GM23338 (cell line): ENCODE results near the gene HES7. TPM values are rescaled to one million over a fixed set of nuclear protein-coding genes. Genes with fewer than 3 reads are reported as not detected.

Experiments used
- ATAC-seq: fragments of 200-7000 bp; cut with Tn5 transposase; 3 replicates; pipeline ENCODE4 v1.9.1; 2020
- DNase-seq: peaks from one replicate; pipeline ENCODE4 v3.0.0-alpha.2; 2015; ENCODE audit warnings: low spot score
- H2AFZ ChIP-seq: fragments of 200-600 bp; sonication (generic); 2 replicates; pipeline ENCODE4 v1.8.0; 2016; ENCODE audit warnings: antibody characterized with exemption, mild to moderate bottlenecking, moderate library complexity
- H3F3A ChIP-seq: fragments of 200-600 bp; sonication (generic); replicated peaks from 2 replicates; pipeline ENCODE4 v1.8.0; 2017; ENCODE audit warnings: antibody characterized with exemption, mixed run types, low read depth
- H3K27ac ChIP-seq: fragments of 200-600 bp; sonication (generic); 2 replicates; pipeline ENCODE4 v1.6.1; 2016; ENCODE audit warnings: low read depth
- H3K27me3 ChIP-seq: fragments of 200-600 bp; sonication (generic); 2 replicates; pipeline ENCODE4 v1.8.0; 2016; ENCODE audit warnings: mild to moderate bottlenecking, mixed run types, moderate library complexity; ENCODE audit not compliant: insufficient read depth
- H3K36me3 ChIP-seq: fragments of 200-600 bp; sonication (generic); 2 replicates; pipeline ENCODE4 v1.8.0; 2016; ENCODE audit warnings: mild to moderate bottlenecking; ENCODE audit not compliant: insufficient read depth
- H3K4me1 ChIP-seq: fragments of 200-600 bp; sonication (generic); 2 replicates; pipeline ENCODE4 v1.8.0; 2016; ENCODE audit warnings: mild to moderate bottlenecking, moderate library complexity; ENCODE audit not compliant: insufficient read depth
- H3K4me2 ChIP-seq: fragments of 200-600 bp; sonication (generic); 2 replicates; pipeline ENCODE4 v1.7.1; 2017; ENCODE audit warnings: mixed run types
- H3K4me3 ChIP-seq: fragments of 200-600 bp; sonication (generic); 2 replicates; pipeline ENCODE4 v1.6.1; 2016; ENCODE audit warnings: mixed run types
- H3K79me2 ChIP-seq: fragments of 200-600 bp; sonication (generic); replicated peaks from 2 replicates; pipeline ENCODE4 v1.8.0; 2017; ENCODE audit warnings: mild to moderate bottlenecking; ENCODE audit not compliant: insufficient read depth
- H3K9me2 ChIP-seq: fragments of 200-600 bp; sonication (generic); 2 replicates; pipeline ENCODE4 v1.8.0; 2017; ENCODE audit not compliant: insufficient read depth
- H4K20me1 ChIP-seq: fragments of 200-600 bp; sonication (generic); replicated peaks from 2 replicates; pipeline ENCODE4 v1.8.0; 2017; ENCODE audit warnings: mild to moderate bottlenecking; ENCODE audit not compliant: insufficient read depth
- H3K27ac Mint-ChIP-seq: 2 replicates; pipeline ENCODE4 v1.8.0; 2020; ENCODE audit warnings: inconsistent platforms, mild to moderate bottlenecking, moderate library complexity, mixed read lengths
- H3K27me3 Mint-ChIP-seq: 3 replicates; pipeline ENCODE4 v1.8.0; 2022; ENCODE audit warnings: low read depth, mild to moderate bottlenecking, moderate library complexity, mixed read lengths, inconsistent platforms; ENCODE audit not compliant: insufficient read depth, poor library complexity
- H3K36me3 Mint-ChIP-seq: 3 replicates; pipeline ENCODE4 v1.8.0; 2021; ENCODE audit warnings: low read depth, mild to moderate bottlenecking, inconsistent platforms, moderate library complexity, mixed read lengths
- H3K4me1 Mint-ChIP-seq: 3 replicates; pipeline ENCODE4 v1.8.0; 2020; ENCODE audit warnings: mild to moderate bottlenecking, inconsistent platforms, mixed read lengths
- H3K4me3 Mint-ChIP-seq: 3 replicates; pipeline ENCODE4 v1.8.0; 2021; ENCODE audit warnings: moderate library complexity, mild to moderate bottlenecking, inconsistent platforms, mixed read lengths
- H3K9me3 Mint-ChIP-seq: 3 replicates; pipeline ENCODE4 v1.8.0; 2020; ENCODE audit warnings: moderate library complexity, mild to moderate bottlenecking, inconsistent platforms, mixed read lengths
- CREB1 ChIP-seq: fragments of 250-450 bp; sonication (Bioruptor Pico); IDR thresholded peaks from 2 replicates; pipeline ENCODE4 v1.5.0; 2020; ENCODE audit warnings: low read depth, mild to moderate bottlenecking, moderate library complexity
- EZH2 ChIP-seq: fragments of 200-600 bp; sonication (generic); IDR thresholded peaks from one replicate; pipeline ENCODE4 v1.8.0; 2017; ENCODE audit warnings: antibody characterized with exemption, mild to moderate bottlenecking, low read depth; ENCODE audit not compliant: unreplicated experiment
- EZH2phosphoT487 ChIP-seq: fragments of 200-600 bp; sonication (generic); IDR thresholded peaks from one replicate; pipeline ENCODE4 v1.8.1; 2018; ENCODE audit warnings: antibody characterized with exemption; ENCODE audit not compliant: unreplicated experiment
- JUNB ChIP-seq: IDR thresholded peaks from one replicate; pipeline ENCODE4 v1.6.1; 2016; ENCODE audit warnings: antibody characterized with exemption; ENCODE audit not compliant: unreplicated experiment
- NANOG ChIP-seq: IDR thresholded peaks from 2 replicates; pipeline ENCODE4 v1.6.1; 2016; ENCODE audit warnings: antibody characterized with exemption, borderline replicate concordance
- POLR2AphosphoS5 ChIP-seq: IDR thresholded peaks from 2 replicates; pipeline ENCODE4 v1.6.1; 2016; ENCODE audit warnings: antibody characterized with exemption, low read depth
- STAT1 ChIP-seq: IDR thresholded peaks from one replicate; pipeline ENCODE4 v1.6.1; 2016; ENCODE audit warnings: antibody characterized with exemption; ENCODE audit not compliant: unreplicated experiment
- ZNF114 ChIP-seq: fragments of 250-450 bp; sonication (Bioruptor Pico); IDR thresholded peaks from 2 replicates; pipeline ENCODE4 v1.5.0; 2020; ENCODE audit warnings: mild to moderate bottlenecking, moderate library complexity
- ZNF331 ChIP-seq: fragments of 250-450 bp; sonication (Bioruptor Pico); IDR thresholded peaks from 2 replicates; pipeline ENCODE4 v1.5.0; 2020; ENCODE audit warnings: low read depth, mild to moderate bottlenecking, moderate library complexity
- polyA plus RNA-seq: library from polyadenylated mRNA; unstranded; fragments of >200 nt; fragmentation: Nextera tagmentation; extraction: Ambion mirVana; gene quantifications from 2 replicates; pipeline ENCODE4 v1.2.1, GENCODE V29; 2016
- total RNA-seq: library from RNA; depleted of rRNA; stranded (reverse); fragments of >200 nt; shearing (Covaris generic); gene quantifications from 2 replicates; pipeline ENCODE4 v1.2.3, GENCODE V29; 2014
- TF ChIP-seq, protein P1 (sequence below): fragments of 250-450 bp; sonication (Bioruptor Pico); IDR thresholded peaks from 2 replicates; pipeline ENCODE4 v1.5.0; 2020; ENCODE audit warnings: mild to moderate bottlenecking, moderate library complexity
- TF ChIP-seq, protein P2 (sequence below): IDR thresholded peaks from 2 replicates; pipeline ENCODE4 v1.6.1; 2016; ENCODE audit warnings: antibody characterized with exemption
- TF ChIP-seq, protein P3 (sequence below): IDR thresholded peaks from one replicate; pipeline ENCODE4 v1.6.1; 2018; ENCODE audit warnings: antibody characterized with exemption; ENCODE audit not compliant: unreplicated experiment
- TF ChIP-seq, protein P4 (sequence below), 2 experiments: fragments of 200-600 bp in 1 of 2; sonication (generic) in 1 of 2; conservative IDR thresholded peaks; 2 replicates each; pipeline versions ENCODE4 v1.5.1 to v1.6.1; 2016 to 2017; ENCODE audit warnings: antibody characterized with exemption in 2 of 2, low read depth in 2 of 2, mild to moderate bottlenecking in 2 of 2, moderate library complexity in 1 of 2

HES7 gene
- total and polyA plus RNA-seq, 2 experiments from 2014 or later, result 0.14 TPM; not detected in 1

DNA sequence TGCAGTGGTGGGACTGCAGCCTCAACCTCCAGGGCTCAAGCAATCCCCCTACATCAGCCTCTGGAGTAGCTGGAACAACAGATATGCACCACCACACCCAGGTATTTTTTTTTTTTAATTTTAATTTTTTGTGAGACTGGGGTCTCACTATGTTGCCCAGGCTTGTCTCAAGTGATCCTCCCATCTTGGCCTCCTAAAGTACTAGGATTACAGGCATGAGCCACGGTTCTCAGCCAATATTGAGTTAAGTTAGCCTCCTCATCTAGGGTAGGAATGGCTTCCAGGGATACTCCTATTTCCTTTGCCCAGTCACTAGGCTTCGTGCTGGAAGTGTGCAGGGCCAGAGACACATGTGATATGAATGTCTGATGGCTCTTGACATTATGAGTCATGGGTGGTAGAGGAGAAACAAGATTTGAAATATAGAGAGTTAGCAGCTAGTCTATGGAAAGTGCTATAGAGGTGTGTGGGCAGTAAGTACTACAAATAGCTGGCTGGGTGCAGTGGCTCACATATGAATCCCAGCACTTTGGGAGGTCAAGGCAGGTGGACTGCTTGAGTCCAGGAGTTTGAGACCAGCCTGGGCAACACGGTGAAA lies 8.0 kb upstream of the HES7 start:
- Histone ChIP-seq H2AFZ (no peak overlapping the region), H3F3A (peaks cover 13% of the 10 kb centered on the region; the same call in 1 of the 2 replicates), H3K36me3 (no peaks in the 10 kb centered on the region), H3K9me2 (no peaks in the 10 kb centered on the region), H3K4me3 (no peak overlapping the region), H3K27ac (no peak overlapping the region), H4K20me1 (no peaks in the 10 kb centered on the region), H3K79me2 (no peaks in the 10 kb centered on the region), H3K4me1 (peaks cover 18% of the 10 kb centered on the region), H3K4me2 (no peak overlapping the region), H3K27me3 (peaks cover 55% of the 10 kb centered on the region)
- H3K27ac Mint-ChIP-seq, result no peak overlapping the region
- DNase-seq (no peak), ATAC-seq (no peak)
- H3K9me3 Mint-ChIP-seq, result no peaks in the 10 kb centered on the region; the same call in 2 of the 3 replicates
- no peaks in the 10 kb centered on the region for H3K36me3 Mint-ChIP-seq
- TF ChIP-seq, protein P1, sequence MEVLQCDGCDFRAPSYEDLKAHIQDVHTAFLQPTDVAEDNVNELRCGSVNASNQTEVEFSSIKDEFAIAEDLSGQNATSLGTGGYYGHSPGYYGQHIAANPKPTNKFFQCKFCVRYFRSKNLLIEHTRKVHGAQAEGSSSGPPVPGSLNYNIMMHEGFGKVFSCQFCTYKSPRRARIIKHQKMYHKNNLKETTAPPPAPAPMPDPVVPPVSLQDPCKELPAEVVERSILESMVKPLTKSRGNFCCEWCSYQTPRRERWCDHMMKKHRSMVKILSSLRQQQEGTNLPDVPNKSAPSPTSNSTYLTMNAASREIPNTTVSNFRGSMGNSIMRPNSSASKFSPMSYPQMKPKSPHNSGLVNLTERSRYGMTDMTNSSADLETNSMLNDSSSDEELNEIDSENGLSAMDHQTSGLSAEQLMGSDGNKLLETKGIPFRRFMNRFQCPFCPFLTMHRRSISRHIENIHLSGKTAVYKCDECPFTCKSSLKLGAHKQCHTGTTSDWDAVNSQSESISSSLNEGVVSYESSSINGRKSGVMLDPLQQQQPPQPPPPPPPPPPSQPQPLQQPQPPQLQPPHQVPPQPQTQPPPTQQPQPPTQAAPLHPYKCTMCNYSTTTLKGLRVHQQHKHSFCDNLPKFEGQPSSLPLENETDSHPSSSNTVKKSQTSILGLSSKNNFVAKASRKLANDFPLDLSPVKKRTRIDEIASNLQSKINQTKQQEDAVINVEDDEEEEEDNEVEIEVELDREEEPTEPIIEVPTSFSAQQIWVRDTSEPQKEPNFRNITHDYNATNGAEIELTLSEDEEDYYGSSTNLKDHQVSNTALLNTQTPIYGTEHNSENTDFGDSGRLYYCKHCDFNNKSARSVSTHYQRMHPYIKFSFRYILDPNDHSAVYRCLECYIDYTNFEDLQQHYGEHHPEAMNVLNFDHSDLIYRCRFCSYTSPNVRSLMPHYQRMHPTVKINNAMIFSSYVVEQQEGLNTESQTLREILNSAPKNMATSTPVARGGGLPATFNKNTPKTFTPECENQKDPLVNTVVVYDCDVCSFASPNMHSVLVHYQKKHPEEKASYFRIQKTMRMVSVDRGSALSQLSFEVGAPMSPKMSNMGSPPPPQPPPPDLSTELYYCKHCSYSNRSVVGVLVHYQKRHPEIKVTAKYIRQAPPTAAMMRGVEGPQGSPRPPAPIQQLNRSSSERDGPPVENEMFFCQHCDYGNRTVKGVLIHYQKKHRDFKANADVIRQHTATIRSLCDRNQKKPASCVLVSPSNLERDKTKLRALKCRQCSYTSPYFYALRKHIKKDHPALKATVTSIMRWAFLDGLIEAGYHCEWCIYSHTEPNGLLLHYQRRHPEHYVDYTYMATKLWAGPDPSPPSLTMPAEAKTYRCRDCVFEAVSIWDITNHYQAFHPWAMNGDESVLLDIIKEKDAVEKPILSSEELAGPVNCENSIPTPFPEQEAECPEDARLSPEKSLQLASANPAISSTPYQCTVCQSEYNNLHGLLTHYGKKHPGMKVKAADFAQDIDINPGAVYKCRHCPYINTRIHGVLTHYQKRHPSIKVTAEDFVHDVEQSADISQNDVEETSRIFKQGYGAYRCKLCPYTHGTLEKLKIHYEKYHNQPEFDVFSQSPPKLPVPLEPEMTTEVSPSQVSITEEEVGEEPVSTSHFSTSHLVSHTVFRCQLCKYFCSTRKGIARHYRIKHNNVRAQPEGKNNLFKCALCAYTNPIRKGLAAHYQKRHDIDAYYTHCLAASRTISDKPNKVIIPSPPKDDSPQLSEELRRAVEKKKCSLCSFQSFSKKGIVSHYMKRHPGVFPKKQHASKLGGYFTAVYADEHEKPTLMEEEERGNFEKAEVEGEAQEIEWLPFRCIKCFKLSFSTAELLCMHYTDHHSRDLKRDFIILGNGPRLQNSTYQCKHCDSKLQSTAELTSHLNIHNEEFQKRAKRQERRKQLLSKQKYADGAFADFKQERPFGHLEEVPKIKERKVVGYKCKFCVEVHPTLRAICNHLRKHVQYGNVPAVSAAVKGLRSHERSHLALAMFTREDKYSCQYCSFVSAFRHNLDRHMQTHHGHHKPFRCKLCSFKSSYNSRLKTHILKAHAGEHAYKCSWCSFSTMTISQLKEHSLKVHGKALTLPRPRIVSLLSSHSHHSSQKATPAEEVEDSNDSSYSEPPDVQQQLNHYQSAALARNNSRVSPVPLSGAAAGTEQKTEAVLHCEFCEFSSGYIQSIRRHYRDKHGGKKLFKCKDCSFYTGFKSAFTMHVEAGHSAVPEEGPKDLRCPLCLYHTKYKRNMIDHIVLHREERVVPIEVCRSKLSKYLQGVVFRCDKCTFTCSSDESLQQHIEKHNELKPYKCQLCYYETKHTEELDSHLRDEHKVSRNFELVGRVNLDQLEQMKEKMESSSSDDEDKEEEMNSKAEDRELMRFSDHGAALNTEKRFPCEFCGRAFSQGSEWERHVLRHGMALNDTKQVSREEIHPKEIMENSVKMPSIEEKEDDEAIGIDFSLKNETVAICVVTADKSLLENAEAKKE (CRISPR knock-in tag), result no peak
- TF ChIP-seq, protein P2, sequence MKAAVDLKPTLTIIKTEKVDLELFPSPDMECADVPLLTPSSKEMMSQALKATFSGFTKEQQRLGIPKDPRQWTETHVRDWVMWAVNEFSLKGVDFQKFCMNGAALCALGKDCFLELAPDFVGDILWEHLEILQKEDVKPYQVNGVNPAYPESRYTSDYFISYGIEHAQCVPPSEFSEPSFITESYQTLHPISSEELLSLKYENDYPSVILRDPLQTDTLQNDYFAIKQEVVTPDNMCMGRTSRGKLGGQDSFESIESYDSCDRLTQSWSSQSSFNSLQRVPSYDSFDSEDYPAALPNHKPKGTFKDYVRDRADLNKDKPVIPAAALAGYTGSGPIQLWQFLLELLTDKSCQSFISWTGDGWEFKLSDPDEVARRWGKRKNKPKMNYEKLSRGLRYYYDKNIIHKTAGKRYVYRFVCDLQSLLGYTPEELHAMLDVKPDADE, result no peak
- TF ChIP-seq EZH2phosphoT487 (no peak), ZNF114 (CRISPR knock-in tag) (no peak), ZNF331 (CRISPR knock-in tag) (no peak), EZH2 (no peak), CREB1 (CRISPR knock-in tag) (no peak), STAT1 (no peak), POLR2AphosphoS5 (no peak), JUNB (no peak), NANOG (no peak)
- TF ChIP-seq, protein P3, sequence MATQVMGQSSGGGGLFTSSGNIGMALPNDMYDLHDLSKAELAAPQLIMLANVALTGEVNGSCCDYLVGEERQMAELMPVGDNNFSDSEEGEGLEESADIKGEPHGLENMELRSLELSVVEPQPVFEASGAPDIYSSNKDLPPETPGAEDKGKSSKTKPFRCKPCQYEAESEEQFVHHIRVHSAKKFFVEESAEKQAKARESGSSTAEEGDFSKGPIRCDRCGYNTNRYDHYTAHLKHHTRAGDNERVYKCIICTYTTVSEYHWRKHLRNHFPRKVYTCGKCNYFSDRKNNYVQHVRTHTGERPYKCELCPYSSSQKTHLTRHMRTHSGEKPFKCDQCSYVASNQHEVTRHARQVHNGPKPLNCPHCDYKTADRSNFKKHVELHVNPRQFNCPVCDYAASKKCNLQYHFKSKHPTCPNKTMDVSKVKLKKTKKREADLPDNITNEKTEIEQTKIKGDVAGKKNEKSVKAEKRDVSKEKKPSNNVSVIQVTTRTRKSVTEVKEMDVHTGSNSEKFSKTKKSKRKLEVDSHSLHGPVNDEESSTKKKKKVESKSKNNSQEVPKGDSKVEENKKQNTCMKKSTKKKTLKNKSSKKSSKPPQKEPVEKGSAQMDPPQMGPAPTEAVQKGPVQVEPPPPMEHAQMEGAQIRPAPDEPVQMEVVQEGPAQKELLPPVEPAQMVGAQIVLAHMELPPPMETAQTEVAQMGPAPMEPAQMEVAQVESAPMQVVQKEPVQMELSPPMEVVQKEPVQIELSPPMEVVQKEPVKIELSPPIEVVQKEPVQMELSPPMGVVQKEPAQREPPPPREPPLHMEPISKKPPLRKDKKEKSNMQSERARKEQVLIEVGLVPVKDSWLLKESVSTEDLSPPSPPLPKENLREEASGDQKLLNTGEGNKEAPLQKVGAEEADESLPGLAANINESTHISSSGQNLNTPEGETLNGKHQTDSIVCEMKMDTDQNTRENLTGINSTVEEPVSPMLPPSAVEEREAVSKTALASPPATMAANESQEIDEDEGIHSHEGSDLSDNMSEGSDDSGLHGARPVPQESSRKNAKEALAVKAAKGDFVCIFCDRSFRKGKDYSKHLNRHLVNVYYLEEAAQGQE, result no peak
- TF ChIP-seq, protein P4, sequence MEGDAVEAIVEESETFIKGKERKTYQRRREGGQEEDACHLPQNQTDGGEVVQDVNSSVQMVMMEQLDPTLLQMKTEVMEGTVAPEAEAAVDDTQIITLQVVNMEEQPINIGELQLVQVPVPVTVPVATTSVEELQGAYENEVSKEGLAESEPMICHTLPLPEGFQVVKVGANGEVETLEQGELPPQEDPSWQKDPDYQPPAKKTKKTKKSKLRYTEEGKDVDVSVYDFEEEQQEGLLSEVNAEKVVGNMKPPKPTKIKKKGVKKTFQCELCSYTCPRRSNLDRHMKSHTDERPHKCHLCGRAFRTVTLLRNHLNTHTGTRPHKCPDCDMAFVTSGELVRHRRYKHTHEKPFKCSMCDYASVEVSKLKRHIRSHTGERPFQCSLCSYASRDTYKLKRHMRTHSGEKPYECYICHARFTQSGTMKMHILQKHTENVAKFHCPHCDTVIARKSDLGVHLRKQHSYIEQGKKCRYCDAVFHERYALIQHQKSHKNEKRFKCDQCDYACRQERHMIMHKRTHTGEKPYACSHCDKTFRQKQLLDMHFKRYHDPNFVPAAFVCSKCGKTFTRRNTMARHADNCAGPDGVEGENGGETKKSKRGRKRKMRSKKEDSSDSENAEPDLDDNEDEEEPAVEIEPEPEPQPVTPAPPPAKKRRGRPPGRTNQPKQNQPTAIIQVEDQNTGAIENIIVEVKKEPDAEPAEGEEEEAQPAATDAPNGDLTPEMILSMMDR (conservative IDR thresholded peaks at IDR 0.05; ENCODE audit: low read depth in 2 of 2), result no peak
- H3K4me1 Mint-ChIP-seq, result peaks cover 17% of the 10 kb centered on the region
- H3K27me3 Mint-ChIP-seq, result peaks cover 44% of the 10 kb centered on the region
- no peak overlapping the region for H3K4me3 Mint-ChIP-seq
